ENCODE measurements around the gene ERCC4.

DNA sequence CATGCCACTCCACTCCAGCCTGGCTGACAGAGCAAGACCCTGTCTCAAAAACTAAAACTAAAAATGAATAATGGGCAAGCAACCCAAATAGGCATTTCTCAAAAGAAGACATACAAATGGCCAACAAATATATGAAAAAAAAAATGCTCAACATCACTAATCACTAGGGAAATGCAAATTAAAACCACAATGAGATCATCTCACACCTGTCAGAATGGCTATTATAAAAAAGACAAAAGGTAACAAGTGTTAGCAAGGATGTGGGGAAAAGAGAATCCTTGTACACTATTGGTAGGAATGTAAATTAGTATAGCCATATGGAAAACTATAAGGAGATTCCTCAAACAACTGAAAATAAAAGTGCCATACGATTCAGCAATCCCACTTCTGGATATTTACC is 7.1 kb upstream of the ERCC4 start:
- TF ChIP-seq, protein P1, sequence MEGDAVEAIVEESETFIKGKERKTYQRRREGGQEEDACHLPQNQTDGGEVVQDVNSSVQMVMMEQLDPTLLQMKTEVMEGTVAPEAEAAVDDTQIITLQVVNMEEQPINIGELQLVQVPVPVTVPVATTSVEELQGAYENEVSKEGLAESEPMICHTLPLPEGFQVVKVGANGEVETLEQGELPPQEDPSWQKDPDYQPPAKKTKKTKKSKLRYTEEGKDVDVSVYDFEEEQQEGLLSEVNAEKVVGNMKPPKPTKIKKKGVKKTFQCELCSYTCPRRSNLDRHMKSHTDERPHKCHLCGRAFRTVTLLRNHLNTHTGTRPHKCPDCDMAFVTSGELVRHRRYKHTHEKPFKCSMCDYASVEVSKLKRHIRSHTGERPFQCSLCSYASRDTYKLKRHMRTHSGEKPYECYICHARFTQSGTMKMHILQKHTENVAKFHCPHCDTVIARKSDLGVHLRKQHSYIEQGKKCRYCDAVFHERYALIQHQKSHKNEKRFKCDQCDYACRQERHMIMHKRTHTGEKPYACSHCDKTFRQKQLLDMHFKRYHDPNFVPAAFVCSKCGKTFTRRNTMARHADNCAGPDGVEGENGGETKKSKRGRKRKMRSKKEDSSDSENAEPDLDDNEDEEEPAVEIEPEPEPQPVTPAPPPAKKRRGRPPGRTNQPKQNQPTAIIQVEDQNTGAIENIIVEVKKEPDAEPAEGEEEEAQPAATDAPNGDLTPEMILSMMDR (IDR thresholded peaks at IDR 0.05; ENCODE audit: low read depth, low read length) = no peak
- no peak for TF ChIP-seq EZH2phosphoT487 (IDR thresholded peaks at IDR 0.05; ENCODE audit: low read depth)

Data from OCI-LY3 (cell line).